ENCODE measurements around the gene TSPOAP1. TPM values are rescaled to one million over a fixed set of nuclear protein-coding genes. Genes with fewer than 3 reads are reported as not detected.
"Not testable (repeated sequence)": the region's sequence is repeated elsewhere in the genome, so short reads cannot be mapped to it uniquely, and the experiment has no call there.

Gene TSPOAP1
- total RNA-seq, 2 experiments from 2014 or later = 13.7 to 15.4 TPM

- Mint-ChIP-seq H3K36me3 (peaks cover 39% of the 10 kb centered on the region), H3K27me3 (no peaks in the 10 kb centered on the region), H3K4me3 (peak overlapping the region; percentile 100), H3K4me1 (peaks cover 33% of the 10 kb centered on the region), H3K27ac (peak overlapping the region; percentile 94), H3K9me3 (no peaks in the 10 kb centered on the region)
- DNase-seq = peak; percentile 46
These were observed 24.2 kb upstream of the TSPOAP1 start for GRCh38 chr17:58352596-58353388.

DNA sequence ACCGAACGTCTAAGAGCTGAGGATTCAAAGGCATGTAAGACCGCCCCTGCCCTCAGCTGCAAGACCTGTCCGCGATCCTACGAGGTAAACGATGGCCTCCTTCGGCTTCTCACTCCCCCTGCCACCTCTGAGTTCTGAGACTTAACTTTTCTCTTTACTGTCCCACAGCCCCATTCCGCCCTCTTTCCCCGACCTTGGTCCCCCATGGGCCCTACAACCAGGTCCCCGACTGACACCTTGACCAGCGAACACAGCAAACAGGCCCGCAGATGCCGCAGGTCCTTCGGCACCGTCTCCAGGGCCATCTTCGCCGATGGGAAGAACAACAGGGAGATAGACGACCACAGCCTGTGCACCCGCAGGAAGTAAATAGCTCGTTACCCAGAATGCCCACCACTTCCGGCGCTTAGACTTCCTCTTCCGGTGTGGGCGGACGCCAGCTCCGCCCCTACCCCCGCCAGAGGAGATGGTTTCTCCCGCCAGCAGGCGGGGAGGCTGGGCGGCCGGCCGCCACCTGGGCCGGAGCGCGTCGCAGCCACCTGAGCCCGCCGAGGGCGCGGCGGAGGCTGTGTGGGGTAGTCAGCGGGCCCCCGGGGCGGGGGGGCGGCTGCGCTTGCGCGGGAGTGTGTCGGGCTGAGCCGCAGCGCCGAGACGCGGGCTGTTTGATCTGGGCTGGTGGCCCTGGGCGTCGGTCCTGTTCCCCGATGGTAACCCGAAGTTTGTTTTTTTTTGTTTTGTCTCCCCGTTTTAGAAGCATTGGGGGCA lies 23.4 kb upstream of the TSPOAP1 start, which contains the start of gene SUPT4H1:
Gene SUPT4H1 (minus strand): TSS at position 371 of the 765 bp plus-strand sequence. CDS start 66 bp downstream, at position 305.
- no peaks in the 10 kb centered on the region for H3K9me3 Mint-ChIP-seq
- H3K27ac Mint-ChIP-seq = peak within 1 kb of the TSS; percentile 98
- H3K4me1 Mint-ChIP-seq = peaks cover 41% of the 10 kb centered on the region
- H3K27me3 Mint-ChIP-seq = no peaks in the 10 kb centered on the region
- DNase-seq = peak; percentile 95
- peaks cover 47% of the 10 kb centered on the region for H3K36me3 Mint-ChIP-seq
- peak within 1 kb of the TSS; percentile 100 for H3K4me3 Mint-ChIP-seq

DNA sequence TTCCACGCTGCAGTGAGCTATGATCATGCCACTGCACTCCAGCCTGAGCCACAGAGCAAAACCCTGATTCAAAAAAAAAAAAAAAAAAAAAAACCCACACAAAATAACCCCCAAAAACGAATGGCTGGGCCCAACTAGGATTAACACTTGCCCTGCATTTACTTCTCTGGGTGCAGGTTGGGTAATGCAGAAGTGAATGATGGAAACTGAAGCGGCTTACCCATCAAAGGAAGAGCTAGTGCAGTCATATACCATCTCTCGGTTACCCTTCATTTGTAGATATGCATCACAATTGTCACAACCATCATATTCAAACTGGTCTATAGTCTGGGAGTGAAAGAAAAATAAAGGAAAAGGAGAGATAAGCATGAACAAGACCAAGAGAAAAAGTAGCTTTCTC lies 22.6 kb upstream of the TSPOAP1 start:
- Mint-ChIP-seq H3K27ac (peak overlapping the region; percentile 98), H3K4me1 (peaks cover 48% of the 10 kb centered on the region), H3K27me3 (no peaks in the 10 kb centered on the region), H3K4me3 (peak overlapping the region; percentile 100), H3K36me3 (peaks cover 56% of the 10 kb centered on the region), H3K9me3 (no peaks in the 10 kb centered on the region)
- no peak for DNase-seq

GRCh38 chr17:58348038-58348437 lies 19.4 kb upstream of the TSPOAP1 start:
- peaks cover 67% of the 10 kb centered on the region for H3K4me1 Mint-ChIP-seq
- H3K27ac Mint-ChIP-seq = peak overlapping the region; percentile 100
- peaks cover 81% of the 10 kb centered on the region for H3K36me3 Mint-ChIP-seq
- H3K9me3 Mint-ChIP-seq = no peaks in the 10 kb centered on the region
- H3K27me3 Mint-ChIP-seq = no peaks in the 10 kb centered on the region
- DNase-seq = no peak
- H3K4me3 Mint-ChIP-seq = no peak overlapping the region

DNA sequence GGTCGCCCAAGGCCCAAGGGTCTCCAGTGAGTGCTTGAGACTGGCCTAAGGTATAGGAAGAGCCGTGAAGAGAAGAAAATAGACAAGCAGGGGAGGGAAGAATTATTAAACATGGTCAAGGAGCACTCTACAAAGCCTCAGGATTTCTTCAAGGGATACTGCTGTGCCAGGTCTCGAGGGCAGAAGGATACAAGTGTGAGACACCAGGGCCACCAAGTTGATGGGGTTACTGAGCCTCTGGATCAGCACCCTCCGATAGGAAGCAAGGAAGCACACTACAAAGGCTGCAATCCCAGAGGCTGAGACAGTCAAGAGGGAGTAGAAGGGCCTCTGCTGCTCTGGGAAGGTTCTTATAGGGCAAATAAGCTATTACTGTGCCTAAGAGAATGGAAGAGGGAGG lies 16.9 kb upstream of the TSPOAP1 start:
- no peak for DNase-seq
- peaks cover 85% of the 10 kb centered on the region for H3K36me3 Mint-ChIP-seq
- peak overlapping the region; percentile 100 for H3K4me3 Mint-ChIP-seq

GRCh38 chr17:58344791-58345157 lies 16.2 kb upstream of the TSPOAP1 start:
- Mint-ChIP-seq H3K9me3 (peaks cover 2% of the 10 kb centered on the region), H3K27ac (peak overlapping the region; percentile 100), H3K27me3 (no peaks in the 10 kb centered on the region), H3K4me3 (peak overlapping the region; percentile 100), H3K4me1 (peaks cover 83% of the 10 kb centered on the region), H3K36me3 (peaks cover 91% of the 10 kb centered on the region)
- DNase-seq = peak; percentile 68

More for the DNA sequence above, 16.9 kb upstream of the TSPOAP1 start:
- peaks cover 78% of the 10 kb centered on the region for H3K4me1 Mint-ChIP-seq
- peaks cover 2% of the 10 kb centered on the region for H3K9me3 Mint-ChIP-seq
- H3K27me3 Mint-ChIP-seq = no peaks in the 10 kb centered on the region
- H3K27ac Mint-ChIP-seq = peak overlapping the region; percentile 100

GRCh38 chr17:58344047-58344790 lies 15.6 kb upstream of the TSPOAP1 start:
- H3K36me3 Mint-ChIP-seq = peaks cover 91% of the 10 kb centered on the region
- peaks cover 78% of the 10 kb centered on the region for H3K4me1 Mint-ChIP-seq
- H3K9me3 Mint-ChIP-seq = peaks cover 2% of the 10 kb centered on the region
- peak overlapping the region; percentile 100 for H3K27ac Mint-ChIP-seq
- no peaks in the 10 kb centered on the region for H3K27me3 Mint-ChIP-seq
- DNase-seq = peak; percentile 93
- peak overlapping the region; percentile 100 for H3K4me3 Mint-ChIP-seq

GRCh38 chr17:58343131-58343530 lies 14.5 kb upstream of the TSPOAP1 start:
- DNase-seq = no peak
- Mint-ChIP-seq H3K27ac (peak overlapping the region; percentile 100), H3K4me3 (peak overlapping the region; percentile 100), H3K36me3 (peaks cover 89% of the 10 kb centered on the region), H3K27me3 (no peaks in the 10 kb centered on the region), H3K4me1 (peaks cover 73% of the 10 kb centered on the region), H3K9me3 (peaks cover 2% of the 10 kb centered on the region)

- Mint-ChIP-seq H3K4me1 (peaks cover 64% of the 10 kb centered on the region), H3K36me3 (peaks cover 82% of the 10 kb centered on the region), H3K9me3 (peaks cover 2% of the 10 kb centered on the region), H3K4me3 (peak overlapping the region; percentile 100), H3K27ac (peak overlapping the region; percentile 100), H3K27me3 (no peaks in the 10 kb centered on the region)
- DNase-seq = no peak
These were observed 13.4 kb upstream of the TSPOAP1 start for GRCh38 chr17:58341861-58342475.

DNA sequence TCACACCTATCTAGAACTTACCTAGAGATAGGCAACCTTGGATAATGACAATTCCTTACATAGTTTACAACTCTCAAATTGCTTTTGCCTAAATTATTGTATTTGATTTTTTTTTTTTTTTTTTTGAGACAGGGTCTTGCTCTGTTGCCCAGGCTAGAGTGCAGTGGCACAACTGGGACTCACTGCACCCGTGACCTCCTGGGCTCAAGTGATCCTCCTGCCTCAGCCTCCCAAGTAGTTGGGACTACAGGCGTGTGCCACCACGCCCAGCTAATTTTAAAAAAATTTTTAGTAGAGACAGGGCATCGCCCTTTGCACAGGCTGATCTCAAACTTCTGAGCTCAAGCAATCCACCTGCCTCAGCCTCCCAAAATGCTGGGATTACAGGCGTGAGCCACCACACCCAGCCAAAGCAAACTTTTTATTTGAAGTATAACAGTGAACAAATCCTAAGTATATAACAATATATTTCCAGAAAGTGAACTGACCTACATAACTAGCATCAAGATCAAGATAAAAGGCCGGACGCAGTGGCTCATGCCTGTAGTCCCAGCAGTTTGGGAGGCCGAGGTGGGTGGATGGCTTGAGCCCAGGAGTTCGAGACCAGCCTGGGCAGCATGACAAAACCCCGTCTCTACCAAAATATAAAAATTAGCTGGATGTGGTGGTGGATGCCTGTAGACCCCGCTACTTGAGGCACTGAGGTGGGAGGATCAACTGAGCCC lies 12.7 kb upstream of the TSPOAP1 start:
- peaks cover 78% of the 10 kb centered on the region for H3K36me3 Mint-ChIP-seq
- H3K27me3 Mint-ChIP-seq, H3K9me3 Mint-ChIP-seq, DNase-seq: not testable (repeated sequence)
- peak overlapping the region; percentile 100 for H3K27ac Mint-ChIP-seq
- H3K4me3 Mint-ChIP-seq = peak overlapping the region; percentile 100
- H3K4me1 Mint-ChIP-seq = peaks cover 65% of the 10 kb centered on the region

DNA sequence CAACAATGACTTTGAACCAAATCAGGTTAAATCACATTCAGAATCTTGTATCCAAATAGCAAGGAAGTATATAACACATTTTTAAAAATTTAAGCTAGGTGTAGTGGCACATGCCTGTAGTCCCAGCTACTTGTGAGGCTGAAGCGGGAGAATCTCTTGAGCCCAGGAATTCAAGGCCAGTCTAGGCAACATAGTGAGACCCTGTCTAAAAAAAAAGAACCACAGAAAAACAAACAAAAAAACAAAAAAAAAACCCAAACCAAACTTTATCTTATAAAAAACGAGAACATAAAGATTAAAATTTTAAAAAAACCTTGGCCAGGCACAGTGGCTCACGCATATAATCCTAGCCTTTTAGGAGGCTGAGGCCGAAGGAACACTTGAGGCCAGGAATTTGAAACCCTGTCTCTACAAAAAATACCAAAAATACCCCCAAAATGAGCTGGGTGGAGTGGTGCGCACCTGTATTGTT lies 11.8 kb upstream of the TSPOAP1 start:
- no peak for DNase-seq
- H3K27ac Mint-ChIP-seq = peak overlapping the region; percentile 100
- peaks cover 75% of the 10 kb centered on the region for H3K36me3 Mint-ChIP-seq
- H3K4me1 Mint-ChIP-seq = peaks cover 64% of the 10 kb centered on the region
- H3K27me3 Mint-ChIP-seq = no peaks in the 10 kb centered on the region
- peaks cover 2% of the 10 kb centered on the region for H3K9me3 Mint-ChIP-seq
- H3K4me3 Mint-ChIP-seq = peak overlapping the region; percentile 100

- peak overlapping the region; percentile 100 for H3K4me3 Mint-ChIP-seq
- H3K36me3 Mint-ChIP-seq = peaks cover 72% of the 10 kb centered on the region
- peak overlapping the region; percentile 100 for H3K27ac Mint-ChIP-seq
- peak; percentile 29 for DNase-seq
- H3K27me3 Mint-ChIP-seq = no peaks in the 10 kb centered on the region
- H3K4me1 Mint-ChIP-seq = peaks cover 63% of the 10 kb centered on the region
- peaks cover 2% of the 10 kb centered on the region for H3K9me3 Mint-ChIP-seq
These were observed 11.3 kb upstream of the TSPOAP1 start for GRCh38 chr17:58339755-58340404.

Data from activated naive CD8-positive, alpha-beta T cell treated with anti-CD3 and anti-CD28 coated beads for 36 hours (primary cell).